Measurements from ENCODE around the gene PRR19. TPM values are rescaled to one million over a fixed set of nuclear protein-coding genes. Genes with fewer than 3 reads are reported as not detected.

PRR19 gene
- total RNA-seq, 1 experiment from 2014 or later: not detected

- CTCF ChIA-PET: no interaction called here
- ATAC-seq: no peak
- intact Hi-C loops (cut with micrococcal nuclease): no loop called here
Observed at GRCh38 chr19:42293948-42294347, 8.0 kb upstream of the PRR19 start.

DNA sequence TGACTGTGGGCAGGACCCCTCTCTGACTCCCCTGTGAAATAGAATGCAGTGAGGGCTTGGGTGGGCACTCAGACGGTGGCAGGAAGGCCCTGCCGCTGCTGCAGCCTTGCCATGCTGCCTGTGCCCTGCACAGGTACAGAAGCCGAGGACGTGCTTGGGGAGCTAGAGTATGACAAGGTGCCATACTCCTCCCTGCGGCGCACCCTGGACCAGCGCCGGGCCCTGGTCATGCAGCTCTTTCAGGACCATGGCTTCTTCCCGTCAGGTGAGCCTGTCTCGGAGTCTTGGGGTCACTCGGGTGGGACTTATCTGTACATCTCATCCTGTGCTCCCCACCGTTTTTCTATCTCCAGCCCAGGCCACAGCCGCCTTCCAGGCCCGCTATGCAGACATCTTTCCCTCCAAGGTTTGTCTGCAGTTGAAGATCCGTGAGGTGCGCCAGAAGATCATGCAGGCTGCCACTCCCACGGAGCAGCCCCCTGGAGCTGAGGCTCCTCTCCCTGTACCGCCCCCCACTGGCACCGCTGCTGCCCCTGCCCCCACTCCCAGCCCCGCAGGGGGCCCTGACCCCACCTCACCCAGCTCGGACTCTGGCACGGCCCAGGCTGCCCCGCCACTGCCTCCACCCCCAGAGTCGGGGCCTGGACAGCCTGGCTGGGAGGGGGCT is 7.3 kb upstream of the PRR19 start:
- H4K20me1 ChIP-seq (ENCODE audit: low read length): no peaks in the 10 kb centered on the region
- no peaks in the 10 kb centered on the region for H3K9me2 ChIP-seq (replicated peaks; ENCODE audit: low read length)
- no peaks in the 10 kb centered on the region for H3K36me3 ChIP-seq (ENCODE audit: low read depth, low read length)
- intact Hi-C loops (cut with micrococcal nuclease): no loop called here
- no peak overlapping the region for H3K4me3 ChIP-seq (ENCODE audit: low read length)
- DNase-seq (no peak), ATAC-seq (no peak)
- no peak overlapping the region for H3K27ac ChIP-seq (ENCODE audit: low read length)
- TF ChIP-seq EZH2 (IDR thresholded peaks at IDR 0.05; ENCODE audit: low read length, unreplicated experiment): no peak
- TF ChIP-seq CTCF (conservative IDR thresholded peaks at IDR 0.05; ENCODE audit: low read depth, low read length): no peak
- TF ChIP-seq EZH2phosphoT487 (IDR thresholded peaks at IDR 0.05; ENCODE audit: borderline replicate concordance, low read length): no peak
- no peaks in the 10 kb centered on the region for H3F3A ChIP-seq (ENCODE audit: low read length, unreplicated experiment)
- ChIA-PET CTCF (no interaction called here), POLR2A (ENCODE audit: unreplicated experiment) (no interaction called here)
- no peak overlapping the region for H3K9ac ChIP-seq (ENCODE audit: low read length)
- H2AFZ ChIP-seq (ENCODE audit: low read length): no peak overlapping the region
- H3K4me2 ChIP-seq (ENCODE audit: low read length): no peak overlapping the region
- BruUV-seq (replicated peaks): no TSS peak
- H3K4me1 ChIP-seq (ENCODE audit: insufficient read depth, low read length): no peaks in the 10 kb centered on the region
- H3K27me3 ChIP-seq (ENCODE audit: low read length): no peaks in the 10 kb centered on the region
- H3K9me3 ChIP-seq (ENCODE audit: low read length): no peaks in the 10 kb centered on the region
- no peaks in the 10 kb centered on the region for H3K79me2 ChIP-seq (ENCODE audit: low read length)

More at GRCh38 chr19:42293948-42294347, 8.0 kb upstream of the PRR19 start:
- H3K9ac ChIP-seq (ENCODE audit: low read length): no peak overlapping the region
- POLR2A ChIA-PET (ENCODE audit: unreplicated experiment): no interaction called here
- no peaks in the 10 kb centered on the region for H3K27me3 ChIP-seq (ENCODE audit: low read length)
- H3F3A ChIP-seq (ENCODE audit: low read length, unreplicated experiment): no peaks in the 10 kb centered on the region
- TF ChIP-seq CTCF (conservative IDR thresholded peaks at IDR 0.05; ENCODE audit: low read depth, low read length): no peak
- no peak overlapping the region for H2AFZ ChIP-seq (ENCODE audit: low read length)
- no peaks in the 10 kb centered on the region for H4K20me1 ChIP-seq (ENCODE audit: low read length)
- H3K36me3 ChIP-seq (ENCODE audit: low read depth, low read length): no peaks in the 10 kb centered on the region
- H3K27ac ChIP-seq (ENCODE audit: low read length): no peak overlapping the region
- H3K9me3 ChIP-seq (ENCODE audit: low read length): no peaks in the 10 kb centered on the region
- no peak for DNase-seq
- no TSS peak for BruUV-seq (replicated peaks)
- H3K4me3 ChIP-seq (ENCODE audit: low read length): no peak overlapping the region
- no peaks in the 10 kb centered on the region for H3K9me2 ChIP-seq (replicated peaks; ENCODE audit: low read length)
- H3K4me2 ChIP-seq (ENCODE audit: low read length): no peak overlapping the region
- H3K4me1 ChIP-seq (ENCODE audit: insufficient read depth, low read length): no peaks in the 10 kb centered on the region
- no peaks in the 10 kb centered on the region for H3K79me2 ChIP-seq (ENCODE audit: low read length)

- no peak overlapping the region for H2AFZ ChIP-seq (ENCODE audit: low read length)
- H3K4me1 ChIP-seq (ENCODE audit: insufficient read depth, low read length): no peaks in the 10 kb centered on the region
- intact Hi-C loops (cut with micrococcal nuclease): no loop called here
- DNase-seq (no peak), ATAC-seq (no peak)
- no peak overlapping the region for H3K4me3 ChIP-seq (ENCODE audit: low read length)
- H3K79me2 ChIP-seq (ENCODE audit: low read length): no peaks in the 10 kb centered on the region
- no peaks in the 10 kb centered on the region for H3K27me3 ChIP-seq (ENCODE audit: low read length)
- H3F3A ChIP-seq (ENCODE audit: low read length, unreplicated experiment): no peaks in the 10 kb centered on the region
- no peaks in the 10 kb centered on the region for H3K36me3 ChIP-seq (ENCODE audit: low read depth, low read length)
- no peaks in the 10 kb centered on the region for H3K9me2 ChIP-seq (replicated peaks; ENCODE audit: low read length)
- H3K9me3 ChIP-seq (ENCODE audit: low read length): no peaks in the 10 kb centered on the region
- ChIA-PET CTCF (no interaction called here), POLR2A (ENCODE audit: unreplicated experiment) (no interaction called here)
- no peak overlapping the region for H3K9ac ChIP-seq (ENCODE audit: low read length)
- H4K20me1 ChIP-seq (ENCODE audit: low read length): no peaks in the 10 kb centered on the region
- TF ChIP-seq CTCF (conservative IDR thresholded peaks at IDR 0.05; ENCODE audit: low read depth, low read length) (no peak), EZH2 (IDR thresholded peaks at IDR 0.05; ENCODE audit: low read length, unreplicated experiment) (no peak), EZH2phosphoT487 (IDR thresholded peaks at IDR 0.05; ENCODE audit: borderline replicate concordance, low read length) (no peak)
- no TSS peak for BruUV-seq (replicated peaks)
- H3K27ac ChIP-seq (ENCODE audit: low read length): no peak overlapping the region
- no peak overlapping the region for H3K4me2 ChIP-seq (ENCODE audit: low read length)
Observed at GRCh38 chr19:42295342-42295741, 6.6 kb upstream of the PRR19 start.

Data from PC-3 (cell line).